Nephron progenitor cell (in vitro differentiated cells): Measurements from ENCODE around the gene PLEKHS1.
"Not testable (repeated sequence)": the region's sequence is repeated elsewhere in the genome, so short reads cannot be mapped to it uniquely, and the experiment has no call there.

ENCODE experiments used
- DNase-seq: peaks from one replicate; pipeline ENCODE4 v3.0.0; 2021
- H3K27ac Mint-ChIP-seq: 2 replicates; pipeline ENCODE4 v1.8.0; 2021; ENCODE audit warnings: mild to moderate bottlenecking, moderate library complexity, mixed read lengths
- H3K27me3 Mint-ChIP-seq: 2 replicates; pipeline ENCODE4 v1.8.0; 2021; ENCODE audit warnings: mild to moderate bottlenecking, low read depth, mixed read lengths; ENCODE audit not compliant: poor library complexity
- H3K36me3 Mint-ChIP-seq: 2 replicates; pipeline ENCODE4 v1.8.0; 2021; ENCODE audit warnings: low read depth, mixed read lengths
- H3K4me1 Mint-ChIP-seq: 2 replicates; pipeline ENCODE4 v1.8.0; 2021; ENCODE audit warnings: mixed read lengths
- H3K4me3 Mint-ChIP-seq: 2 replicates; pipeline ENCODE4 v1.8.0; 2021; ENCODE audit warnings: mild to moderate bottlenecking, moderate library complexity, mixed read lengths
- H3K9me3 Mint-ChIP-seq: 2 replicates; pipeline ENCODE4 v1.8.0; 2021; ENCODE audit warnings: mild to moderate bottlenecking, moderate library complexity, mixed read lengths
- TF ChIP-seq, protein P1 (sequence below): fragments of 200-600 bp; sonication (generic); IDR thresholded peaks from 2 replicates; pipeline ENCODE4 v1.5.0; 2021; ENCODE audit warnings: antibody characterized with exemption

Gene PLEKHS1

DNA sequence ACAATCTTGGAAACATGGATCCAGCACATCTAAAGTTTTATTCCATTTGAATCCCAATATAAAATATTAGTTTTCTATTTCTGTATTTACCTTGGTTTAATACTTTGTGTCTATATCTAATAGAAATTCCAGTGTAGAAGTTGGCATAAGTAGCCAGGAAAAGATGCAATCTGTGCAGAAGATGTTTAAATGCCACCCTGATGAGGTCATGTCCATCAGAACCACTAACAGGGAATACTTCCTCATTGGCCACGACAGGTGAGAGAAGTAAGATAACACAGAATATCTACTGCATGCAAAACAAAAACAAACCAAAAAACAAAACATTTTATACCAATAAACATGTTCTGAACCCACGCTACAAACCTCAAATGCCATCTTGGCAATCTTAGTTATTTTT is 15.7 kb downstream of the PLEKHS1 start:
- H3K4me3 Mint-ChIP-seq = no peak overlapping the region
- peaks cover 18% of the 10 kb centered on the region for H3K9me3 Mint-ChIP-seq
- TF ChIP-seq, protein P1, sequence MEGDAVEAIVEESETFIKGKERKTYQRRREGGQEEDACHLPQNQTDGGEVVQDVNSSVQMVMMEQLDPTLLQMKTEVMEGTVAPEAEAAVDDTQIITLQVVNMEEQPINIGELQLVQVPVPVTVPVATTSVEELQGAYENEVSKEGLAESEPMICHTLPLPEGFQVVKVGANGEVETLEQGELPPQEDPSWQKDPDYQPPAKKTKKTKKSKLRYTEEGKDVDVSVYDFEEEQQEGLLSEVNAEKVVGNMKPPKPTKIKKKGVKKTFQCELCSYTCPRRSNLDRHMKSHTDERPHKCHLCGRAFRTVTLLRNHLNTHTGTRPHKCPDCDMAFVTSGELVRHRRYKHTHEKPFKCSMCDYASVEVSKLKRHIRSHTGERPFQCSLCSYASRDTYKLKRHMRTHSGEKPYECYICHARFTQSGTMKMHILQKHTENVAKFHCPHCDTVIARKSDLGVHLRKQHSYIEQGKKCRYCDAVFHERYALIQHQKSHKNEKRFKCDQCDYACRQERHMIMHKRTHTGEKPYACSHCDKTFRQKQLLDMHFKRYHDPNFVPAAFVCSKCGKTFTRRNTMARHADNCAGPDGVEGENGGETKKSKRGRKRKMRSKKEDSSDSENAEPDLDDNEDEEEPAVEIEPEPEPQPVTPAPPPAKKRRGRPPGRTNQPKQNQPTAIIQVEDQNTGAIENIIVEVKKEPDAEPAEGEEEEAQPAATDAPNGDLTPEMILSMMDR = no peak
- H3K36me3 Mint-ChIP-seq = peaks cover 3% of the 10 kb centered on the region
- H3K27ac Mint-ChIP-seq = no peak overlapping the region
- no peaks in the 10 kb centered on the region for H3K4me1 Mint-ChIP-seq
- DNase-seq = no peak
- H3K27me3 Mint-ChIP-seq = peaks cover 8% of the 10 kb centered on the region

DNA sequence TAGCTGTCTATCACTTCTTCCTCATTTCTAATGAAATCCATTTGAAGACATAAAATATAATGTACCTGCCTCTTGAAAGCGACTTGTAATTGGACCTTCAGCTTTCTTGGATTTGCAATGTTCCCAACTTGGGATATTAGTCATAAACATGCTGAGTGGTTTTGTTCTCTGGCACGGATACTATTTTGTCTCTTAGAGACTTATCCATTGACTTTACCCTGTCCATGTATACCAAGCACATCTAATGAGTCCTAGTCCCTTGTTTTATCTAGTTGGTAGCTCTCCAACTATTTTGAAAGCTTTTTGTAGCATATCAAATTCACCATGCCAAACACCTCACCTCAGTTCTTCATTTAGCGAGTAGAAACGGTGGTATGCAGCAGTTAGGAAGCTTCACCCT is 18.9 kb downstream of the PLEKHS1 start:
- Mint-ChIP-seq H3K27me3 (peaks cover 8% of the 10 kb centered on the region), H3K4me1 (no peaks in the 10 kb centered on the region), H3K36me3 (no peaks in the 10 kb centered on the region), H3K9me3 (no peaks in the 10 kb centered on the region), H3K27ac (no peak overlapping the region), H3K4me3 (no peak overlapping the region)
- DNase-seq = no peak
- TF ChIP-seq, protein P1 = no peak

DNA sequence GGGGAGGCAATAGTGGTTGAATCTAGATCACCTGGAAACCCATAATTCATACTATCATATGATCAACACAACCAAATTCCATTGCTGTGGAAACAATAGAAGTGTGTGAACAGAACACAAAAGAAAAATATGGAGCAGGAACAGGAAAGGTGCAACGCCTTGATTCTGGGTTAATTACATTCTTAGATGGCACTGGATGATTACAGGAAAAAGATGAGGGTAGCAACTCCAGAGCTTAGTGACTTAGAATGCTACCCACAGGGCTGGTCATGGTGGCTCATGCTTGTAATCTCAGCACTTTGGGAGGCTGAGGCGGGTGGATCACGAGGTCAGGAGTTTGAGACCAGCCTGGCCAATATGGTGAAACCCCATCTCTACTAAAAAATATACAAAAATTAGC is 19.6 kb downstream of the PLEKHS1 start:
- H3K4me1 Mint-ChIP-seq, DNase-seq, H3K27me3 Mint-ChIP-seq, H3K36me3 Mint-ChIP-seq, H3K9me3 Mint-ChIP-seq, H3K27ac Mint-ChIP-seq, H3K4me3 Mint-ChIP-seq: not testable (repeated sequence)

DNA sequence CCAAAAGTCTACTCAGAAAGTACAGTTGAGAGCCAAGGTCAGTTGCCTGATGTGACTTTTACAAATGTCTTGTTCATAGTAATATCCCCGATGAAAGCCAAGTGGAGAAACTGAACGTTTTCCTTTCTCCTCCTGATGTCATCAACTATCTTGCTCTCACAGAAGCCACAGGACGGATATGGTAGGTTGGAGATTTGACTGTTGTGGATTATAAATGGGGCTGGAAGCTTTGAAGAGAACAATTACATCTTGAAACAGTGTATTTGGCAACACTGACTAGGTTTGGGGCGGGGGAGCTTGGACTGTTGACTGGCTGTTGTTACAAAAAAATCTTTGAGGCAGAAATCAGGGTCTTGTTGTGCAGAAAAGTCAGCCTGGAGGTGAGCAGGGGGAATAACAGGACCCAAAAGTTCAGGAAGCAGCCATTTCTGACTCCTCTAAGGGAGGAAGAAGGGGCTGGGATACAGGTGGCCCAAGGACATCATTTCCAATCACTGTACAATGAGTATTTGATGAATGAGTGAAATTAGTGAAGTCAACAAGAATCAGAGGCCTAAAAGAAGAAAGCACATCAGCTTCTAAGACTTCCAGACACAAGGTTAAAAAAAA is 24.3 kb downstream of the PLEKHS1 start:
- Mint-ChIP-seq H3K4me1 (no peaks in the 10 kb centered on the region), H3K9me3 (no peaks in the 10 kb centered on the region), H3K4me3 (no peak overlapping the region), H3K27ac (no peak overlapping the region), H3K27me3 (peaks cover 9% of the 10 kb centered on the region), H3K36me3 (no peaks in the 10 kb centered on the region)
- no peak for DNase-seq
- TF ChIP-seq, protein P1 = no peak

DNA sequence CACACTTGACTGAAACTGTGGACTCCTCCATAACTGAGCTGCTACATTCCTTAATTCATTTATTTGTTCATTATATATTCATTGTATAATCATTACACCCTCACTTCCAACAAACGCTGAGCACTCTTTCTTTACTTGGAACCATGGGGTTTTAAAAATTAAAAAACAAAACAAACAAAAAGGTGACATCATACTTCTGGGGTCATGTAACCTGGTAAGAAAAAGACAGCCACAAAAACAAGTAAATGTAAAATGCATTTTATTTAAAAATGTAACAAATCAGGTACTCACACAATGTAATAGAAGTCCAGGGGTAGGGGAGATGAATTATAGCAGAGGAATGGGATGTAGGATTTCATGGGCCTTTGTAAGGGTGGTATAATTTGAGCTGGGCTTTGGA is 25.1 kb downstream of the PLEKHS1 start:
- H3K27ac Mint-ChIP-seq = no peak overlapping the region
- no peak for DNase-seq
- H3K4me1 Mint-ChIP-seq = no peaks in the 10 kb centered on the region
- peaks cover 5% of the 10 kb centered on the region for H3K27me3 Mint-ChIP-seq
- H3K36me3 Mint-ChIP-seq = no peaks in the 10 kb centered on the region
- H3K9me3 Mint-ChIP-seq = no peaks in the 10 kb centered on the region
- no peak overlapping the region for H3K4me3 Mint-ChIP-seq
- TF ChIP-seq, protein P1 = no peak

DNA sequence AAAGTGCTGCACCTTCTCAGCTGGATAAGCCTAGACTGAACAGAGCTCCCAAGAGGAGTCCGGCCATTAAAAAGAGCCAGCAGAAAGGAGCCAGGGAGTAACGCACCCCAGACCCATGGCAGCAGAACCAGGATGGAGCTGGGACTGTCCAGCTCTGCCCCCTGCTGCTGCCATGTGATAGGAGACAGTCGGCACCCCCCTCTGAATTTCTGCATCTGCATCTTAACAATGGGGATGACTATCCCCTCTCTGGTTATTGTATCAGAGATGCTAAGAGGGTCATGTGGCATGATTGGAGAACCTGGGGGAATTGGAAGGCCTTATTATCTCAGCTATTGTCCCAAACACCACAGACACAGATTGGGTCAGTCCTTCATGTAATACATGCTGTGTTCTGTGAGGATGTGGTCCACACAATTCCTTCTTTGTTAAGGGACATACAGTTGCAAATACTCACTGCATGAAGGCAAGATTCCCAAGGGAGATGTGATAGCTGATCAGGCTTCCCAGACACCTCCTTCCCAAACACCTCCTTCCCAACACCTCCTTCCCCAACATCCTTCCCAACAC is 29.3 kb downstream of the PLEKHS1 start:
- H3K9me3 Mint-ChIP-seq = peaks cover 5% of the 10 kb centered on the region
- H3K27ac Mint-ChIP-seq = no peak overlapping the region
- H3K4me3 Mint-ChIP-seq = no peak overlapping the region

More for the DNA sequence above, 29.3 kb downstream of the PLEKHS1 start:
- Mint-ChIP-seq H3K27me3 (peaks cover 5% of the 10 kb centered on the region), H3K36me3 (no peaks in the 10 kb centered on the region), H3K4me1 (no peaks in the 10 kb centered on the region)
- TF ChIP-seq, protein P1 = no peak
- DNase-seq = no peak
